Inflammatory macrophage (primary cell): Measurements from ENCODE around the gene ILRUN.
A peak's percentile ranks its signal among the peaks of the same experiment; 100 is the strongest.
"Not testable (repeated sequence)": the region's sequence is repeated elsewhere in the genome, so short reads cannot be mapped to it uniquely, and the experiment has no call there.

Source experiments
- DNase-seq, 2 donors: peaks; one replicate each; pipeline ENCODE4 v3.0.0-alpha.2; 2020 to 2022
- total RNA-seq, 18 experiments: gene quantifications; one replicate each; lab custom pipeline; 2026; ENCODE audit warnings: mixed read lengths in 6 of 18, inconsistent platforms in 2 of 18; lab: John Stamatoyannopoulos, UW

The ILRUN gene
- 92.0 to 284 (median 191) reads per million in 18 experiments for total RNA-seq

- peak; percentile 96 to 97 for DNase-seq
Observed at GRCh38 chr6:34696739-34697543, at the start of gene ILRUN. Gene ILRUN (minus strand): TSS chr6:34696767. CDS start chr6:34696603, 164 bp downstream.

- DNase-seq = no peak
Observed at GRCh38 chr6:34745277-34746103, 48.9 kb upstream of the ILRUN start.

GRCh38 chr6:34744294-34744647 lies 47.7 kb upstream of the ILRUN start:
- DNase-seq = not testable (repeated sequence)

- no peak for DNase-seq
Observed at GRCh38 chr6:34743625-34744293, 47.2 kb upstream of the ILRUN start.

- no peak for DNase-seq
Observed at GRCh38 chr6:34742094-34742493, 45.5 kb upstream of the ILRUN start.

- DNase-seq = no peak
Observed at GRCh38 chr6:34736823-34737222, 40.3 kb upstream of the ILRUN start.

- no peak for DNase-seq
Observed at GRCh38 chr6:34731393-34732060, 35.0 kb upstream of the ILRUN start.

GRCh38 chr6:34729631-34730470 lies 33.3 kb upstream of the ILRUN start:
- no peak for DNase-seq

GRCh38 chr6:34726055-34726454 lies 29.5 kb upstream of the ILRUN start:
- peak; percentile 23 to 49 for DNase-seq

- no peak for DNase-seq
Observed at GRCh38 chr6:34723203-34723602, 26.6 kb upstream of the ILRUN start.

GRCh38 chr6:34722451-34722850 lies 25.9 kb upstream of the ILRUN start:
- DNase-seq = no peak

- not testable (repeated sequence) for DNase-seq
Observed at GRCh38 chr6:34720160-34720559, 23.6 kb upstream of the ILRUN start.

- not testable (repeated sequence) for DNase-seq
Observed at GRCh38 chr6:34719646-34720045, 23.1 kb upstream of the ILRUN start.

- DNase-seq = no peak
Observed at GRCh38 chr6:34718976-34719375, 22.4 kb upstream of the ILRUN start.

- no peak for DNase-seq
Observed at GRCh38 chr6:34717466-34717865, 20.9 kb upstream of the ILRUN start.

- no peak for DNase-seq
Observed at GRCh38 chr6:34714663-34715062, 18.1 kb upstream of the ILRUN start.

GRCh38 chr6:34712881-34713280 lies 16.3 kb upstream of the ILRUN start:
- DNase-seq = not testable (repeated sequence)

- DNase-seq = no peak
Observed at GRCh38 chr6:34709386-34709785, 12.8 kb upstream of the ILRUN start.

GRCh38 chr6:34705241-34705640 lies 8.7 kb upstream of the ILRUN start:
- DNase-seq = no peak

- DNase-seq = no peak
Observed at GRCh38 chr6:34701199-34701598, 4.6 kb upstream of the ILRUN start.

GRCh38 chr6:34697904-34698559 lies 1.5 kb upstream of the ILRUN start:
- DNase-seq = peak; percentile 8 to 11
